Measurements from ENCODE around the gene GALNT3.
A peak's percentile ranks its signal among the peaks of the same experiment; 100 is the strongest.

The GALNT3 gene

DNA sequence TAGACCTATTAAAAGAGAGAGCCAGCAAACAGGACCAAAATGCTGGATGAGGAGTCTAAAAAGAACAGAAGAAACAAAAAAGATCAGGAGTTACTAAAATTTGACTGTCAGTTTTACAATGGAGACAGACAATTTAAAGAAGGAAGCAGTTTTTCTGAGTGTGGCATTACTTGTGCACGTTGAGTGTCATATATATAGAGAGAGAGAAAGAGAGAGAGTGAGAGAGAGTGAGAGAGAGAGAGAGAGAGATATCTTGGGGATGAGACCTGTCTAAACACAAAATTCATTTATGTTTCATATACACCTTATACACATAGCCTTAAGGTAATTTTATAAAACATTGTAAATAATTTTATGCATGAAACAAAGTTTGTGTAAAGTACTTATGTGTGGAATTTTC is 2.1 kb upstream of the GALNT3 start:
- DNase-seq (ENCODE audit: low spot score), result no peak

DNA sequence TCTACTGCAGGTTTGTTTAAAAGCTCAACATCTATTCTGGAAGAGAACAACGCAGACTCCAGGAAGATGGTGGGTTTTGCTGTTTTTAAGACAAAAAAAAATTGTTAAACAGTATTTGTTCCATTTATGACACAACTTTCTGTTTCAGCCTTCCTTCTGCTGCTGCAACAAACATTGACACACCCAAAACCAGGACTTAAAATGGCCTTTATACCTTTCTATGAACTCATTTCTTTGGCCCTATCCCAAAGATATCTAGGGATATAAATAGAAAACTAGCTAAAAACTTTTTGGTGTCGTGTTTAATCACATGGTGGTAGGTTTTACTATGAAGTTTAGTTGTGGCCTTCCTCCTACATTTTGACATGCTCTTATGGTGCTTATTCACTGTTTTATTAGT is 964 bp upstream of the GALNT3 start:
- DNase-seq (ENCODE audit: low spot score), result no peak

- DNase-seq (ENCODE audit: low spot score), result no peak
These were observed 485 bp upstream of the GALNT3 start for GRCh38 chr2:165794536-165794928.

DNA sequence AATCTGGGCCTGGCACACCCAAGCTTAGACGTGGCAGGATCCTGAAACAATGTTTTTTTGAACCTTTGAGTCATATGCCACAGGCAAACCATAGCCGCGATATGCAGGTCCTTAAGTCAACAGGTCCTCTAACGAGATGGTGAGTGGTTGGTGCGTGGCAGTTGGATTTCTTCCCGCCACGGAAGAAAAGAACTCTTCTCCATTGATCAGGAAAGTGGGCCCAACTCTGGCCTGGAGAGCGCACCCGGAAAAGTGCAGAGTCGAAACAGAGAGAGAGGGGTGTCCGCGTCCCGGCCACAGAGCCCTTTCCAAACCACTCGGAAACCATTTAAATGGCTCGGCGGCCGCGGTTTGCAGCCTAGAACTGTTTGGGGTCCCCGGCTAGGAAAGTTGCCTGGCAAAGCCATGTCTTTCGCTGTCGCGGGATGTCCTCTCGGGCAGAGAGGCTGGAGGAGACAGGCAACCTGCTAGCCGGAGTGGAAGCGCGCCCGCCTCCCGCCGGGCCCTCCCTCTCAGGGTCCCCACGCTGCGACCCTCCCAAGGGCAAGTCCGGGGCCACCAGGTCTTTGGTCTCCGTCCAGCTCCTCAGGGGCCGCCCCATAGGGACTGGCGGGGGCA is 777 bp downstream of the GALNT3 start:
- no peak for DNase-seq (ENCODE audit: low spot score)

DNA sequence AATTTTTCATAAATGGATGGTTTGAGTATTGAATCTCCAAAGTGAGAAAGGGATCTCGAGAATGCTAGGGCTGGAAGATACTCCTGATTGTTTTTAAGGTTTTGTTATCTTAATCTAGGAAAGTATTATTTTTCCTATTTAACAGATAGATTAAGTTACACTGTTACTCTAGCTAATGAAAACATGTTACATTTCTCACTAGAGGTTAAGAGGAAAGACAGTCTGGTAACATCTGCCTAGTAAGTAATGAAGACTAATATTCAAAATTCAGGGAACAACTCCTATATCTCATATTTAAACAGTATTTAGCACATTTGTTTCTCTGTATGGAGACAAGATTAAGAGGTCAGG is 2.0 kb downstream of the GALNT3 start:
- no peak for DNase-seq (ENCODE audit: low spot score)

DNA sequence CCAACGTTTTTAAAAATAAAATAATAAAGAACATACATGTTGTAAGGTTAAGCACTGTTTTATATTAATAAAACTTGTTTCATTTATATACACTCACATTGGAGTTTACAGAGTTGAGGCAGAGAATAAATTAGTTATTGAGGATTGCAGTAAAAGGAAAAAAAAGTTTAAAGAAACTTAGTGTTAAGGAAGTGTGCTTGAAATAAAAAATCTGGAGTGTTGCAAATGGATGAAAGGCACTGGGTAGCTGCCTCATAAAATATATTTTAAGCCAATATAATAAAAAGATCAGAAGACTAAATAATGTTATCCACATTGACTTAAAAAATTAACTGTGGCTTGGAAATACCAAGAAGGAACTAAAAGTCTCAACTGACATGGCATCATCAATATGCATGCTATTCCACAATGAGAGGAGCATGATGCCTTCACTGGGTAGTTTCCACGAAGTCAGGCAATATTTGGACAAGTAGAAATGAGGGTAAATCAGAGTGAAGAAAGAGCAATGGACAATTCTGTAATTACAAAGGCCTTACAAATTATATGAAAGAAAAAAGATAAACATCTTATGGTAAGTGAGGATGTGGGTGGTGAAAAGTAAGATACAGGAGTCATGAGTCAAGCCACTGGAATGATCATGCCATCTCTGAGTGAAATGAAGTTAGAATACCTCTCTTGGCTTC is 2.5 kb downstream of the GALNT3 start:
- DNase-seq (ENCODE audit: low spot score), result peak; percentile 44

DNA sequence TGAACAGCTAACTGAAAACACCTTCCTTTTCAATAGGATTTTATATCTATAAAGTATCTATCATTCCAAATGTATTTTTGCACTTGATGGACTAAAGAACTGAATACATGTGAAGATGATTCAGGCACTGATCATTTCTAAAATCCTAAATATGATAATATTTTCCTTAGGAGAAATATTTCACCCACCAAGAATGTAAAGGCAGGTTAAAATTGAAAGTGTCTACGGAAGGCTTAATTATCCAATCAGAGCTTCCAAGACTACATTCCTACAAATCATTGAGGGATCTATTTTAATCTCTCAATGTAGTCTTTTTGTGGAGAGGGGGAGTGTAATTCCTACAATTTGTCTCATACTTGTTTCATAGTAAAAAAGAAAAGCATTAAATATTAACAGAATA is 3.6 kb downstream of the GALNT3 start:
- no peak for DNase-seq (ENCODE audit: low spot score)

DNA sequence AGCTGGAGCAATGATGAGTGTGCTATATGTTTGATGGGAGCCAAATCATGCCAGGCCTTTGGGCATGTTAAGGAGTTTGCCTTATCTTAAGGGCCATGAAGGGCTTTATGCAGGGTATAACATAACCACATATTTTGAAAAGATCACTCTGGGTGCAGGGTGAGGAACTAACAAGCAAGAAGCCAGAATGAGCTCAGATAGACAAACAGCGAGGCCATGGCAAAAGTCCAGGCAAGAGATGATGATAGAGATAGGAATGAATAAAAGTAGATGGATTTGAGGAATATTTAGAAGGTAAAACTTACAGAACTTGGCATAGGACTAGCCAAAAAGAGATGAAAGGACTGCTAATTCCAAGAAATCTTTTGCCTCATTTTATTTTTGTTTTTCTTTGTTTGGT is 6.7 kb downstream of the GALNT3 start:
- DNase-seq (ENCODE audit: low spot score), result no peak

- DNase-seq (ENCODE audit: low spot score), result no peak
These were observed 14.3 kb downstream of the GALNT3 start for GRCh38 chr2:165779706-165780105.

DNA sequence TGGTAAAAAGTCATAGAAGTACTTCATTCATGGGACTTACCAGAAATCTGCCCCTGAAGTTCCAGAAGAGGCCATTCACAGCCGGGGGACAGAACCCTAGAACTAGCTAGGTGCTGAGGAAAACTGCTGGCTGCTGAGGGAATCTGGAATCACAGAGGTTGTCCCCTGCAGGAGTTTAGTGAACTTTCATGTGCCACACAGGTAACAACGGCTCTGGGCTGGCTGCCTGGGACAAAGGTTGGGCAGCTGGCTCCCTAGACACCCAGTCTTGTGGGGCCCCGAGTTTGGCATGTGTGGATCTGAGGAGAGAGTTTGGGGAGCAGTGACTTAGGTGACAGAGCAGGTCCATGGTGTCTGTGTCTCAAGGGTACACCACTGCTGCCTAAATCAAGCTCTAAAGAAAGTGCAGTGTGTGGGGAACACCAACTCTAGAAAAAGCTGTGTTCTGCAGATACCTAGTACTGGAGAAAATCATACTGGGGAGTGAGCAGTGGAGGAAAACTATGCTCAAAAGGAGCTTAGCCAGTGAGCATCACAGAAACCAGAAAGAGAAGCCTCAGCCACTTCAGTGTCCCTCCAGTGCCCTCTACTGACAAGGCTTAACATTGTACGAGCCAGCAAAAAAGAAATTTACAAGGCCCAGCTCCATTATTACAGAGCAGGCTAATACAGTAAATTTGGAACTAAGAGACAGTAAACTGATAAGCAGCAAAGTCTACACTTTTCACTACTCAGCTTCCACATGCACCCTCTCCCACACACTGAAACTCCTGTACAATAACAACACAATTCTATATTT is 15.2 kb downstream of the GALNT3 start:
- DNase-seq (ENCODE audit: low spot score), result no peak

DNA sequence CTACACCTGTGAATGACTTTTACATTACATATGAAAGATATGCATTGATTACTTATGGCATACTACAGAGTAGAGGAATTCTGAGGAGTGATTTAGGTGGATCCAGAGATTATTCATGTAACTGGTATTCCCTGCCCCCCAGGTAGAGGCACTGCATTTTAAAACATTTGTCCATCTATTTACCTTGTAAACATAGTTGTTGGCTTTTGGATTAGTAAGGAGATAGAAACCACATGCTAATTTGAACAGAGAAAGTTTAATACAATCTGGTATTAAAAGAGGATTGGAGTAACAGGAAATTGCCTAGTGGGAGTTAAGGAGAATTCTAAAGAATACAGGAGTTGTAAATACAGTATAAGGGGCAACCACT is 15.9 kb downstream of the GALNT3 start:
- DNase-seq (ENCODE audit: low spot score), result no peak

GRCh38 chr2:165777522-165778186 is 16.4 kb downstream of the GALNT3 start:
- no peak for DNase-seq (ENCODE audit: low spot score)

DNA sequence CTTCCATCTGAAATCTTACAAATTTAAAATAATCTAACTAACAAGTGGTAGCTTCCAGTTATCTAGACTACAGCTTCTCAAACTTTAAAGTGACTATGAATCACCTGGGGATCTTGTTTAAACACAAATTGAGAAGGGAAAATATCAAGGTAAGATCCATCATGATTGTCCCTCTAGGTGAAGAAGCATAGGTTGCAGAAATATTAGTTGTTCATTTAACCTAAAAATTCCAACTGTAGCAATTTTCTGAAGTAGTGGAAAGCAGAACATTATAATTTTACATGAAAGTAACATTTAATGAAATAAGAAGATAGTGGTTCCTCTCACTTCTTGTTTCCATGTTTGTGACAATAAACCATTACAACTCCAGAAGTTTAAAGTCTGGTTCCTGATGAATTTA is 17.3 kb downstream of the GALNT3 start:
- DNase-seq (ENCODE audit: low spot score), result no peak

GRCh38 chr2:165776013-165776412 is 18.0 kb downstream of the GALNT3 start:
- DNase-seq (ENCODE audit: low spot score), result no peak

DNA sequence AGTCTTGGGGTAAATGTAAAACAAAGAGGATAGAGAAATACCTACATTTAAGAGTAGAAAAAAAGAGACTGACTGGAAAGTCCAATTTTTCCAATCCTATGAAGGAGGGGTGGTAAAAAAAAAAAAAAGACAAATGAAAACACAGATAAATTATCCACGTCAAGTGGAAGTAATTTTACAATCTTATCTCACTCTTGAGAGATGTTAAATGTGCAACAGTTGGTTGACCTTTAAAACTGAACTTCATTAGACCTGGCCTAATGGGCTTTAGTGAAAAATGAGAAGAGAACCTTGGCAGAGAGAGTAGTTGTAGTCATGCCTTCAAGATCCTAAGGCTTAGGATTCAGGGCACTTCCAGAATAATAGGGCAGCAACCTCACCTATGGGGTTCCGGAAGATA is 20.4 kb downstream of the GALNT3 start:
- no peak for DNase-seq (ENCODE audit: low spot score)

GRCh38 chr2:165772183-165772582 is 21.9 kb downstream of the GALNT3 start:
- DNase-seq (ENCODE audit: low spot score), result no peak

- no peak for DNase-seq (ENCODE audit: low spot score)
These were observed 27.6 kb downstream of the GALNT3 start for GRCh38 chr2:165766326-165766927.

DNA sequence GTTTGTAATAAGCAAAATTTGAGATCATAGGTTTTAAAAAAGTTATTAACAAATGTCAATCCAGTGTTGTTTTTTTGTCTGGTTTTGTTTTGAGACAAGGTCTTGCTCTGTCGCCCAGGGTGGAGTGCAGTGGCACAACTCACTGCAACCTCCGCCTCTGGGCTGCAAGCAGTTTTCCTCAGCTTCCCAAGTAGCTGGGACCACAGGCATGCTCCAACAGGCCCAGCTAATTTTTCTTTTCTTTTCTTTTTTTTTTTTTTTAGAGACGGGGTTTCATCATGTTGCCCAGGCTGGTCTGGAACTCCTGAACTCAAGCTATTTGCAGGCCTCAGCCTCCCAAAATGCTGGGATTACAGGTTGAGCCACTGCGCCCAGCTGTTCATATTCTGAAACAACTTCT is 31.3 kb downstream of the GALNT3 start:
- no peak for DNase-seq (ENCODE audit: low spot score)

GRCh38 chr2:165757906-165758675 is 36.0 kb downstream of the GALNT3 start:
- peak; percentile 38 for DNase-seq (ENCODE audit: low spot score)

DNA sequence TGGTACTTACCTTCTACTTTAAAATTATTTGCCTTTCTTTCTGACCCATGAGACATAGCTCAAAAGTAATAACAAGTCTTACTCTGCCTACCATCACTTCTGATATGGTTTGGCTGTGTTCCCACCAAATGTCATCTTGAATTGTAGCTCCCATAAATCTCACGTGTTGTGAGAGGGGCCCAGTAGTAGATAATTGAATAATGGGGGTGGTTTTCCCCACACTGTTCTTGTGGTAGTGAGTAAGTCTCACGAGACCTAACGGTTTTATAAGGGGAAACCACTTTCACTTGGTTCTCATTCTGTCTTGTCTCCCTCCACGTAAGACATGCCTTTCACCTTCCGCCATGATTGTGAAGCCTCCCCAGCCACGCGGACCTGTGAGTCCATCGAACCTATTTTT is 47.5 kb downstream of the GALNT3 start:
- DNase-seq (ENCODE audit: low spot score), result no peak

- DNase-seq (ENCODE audit: low spot score), result no peak
These were observed 48.1 kb downstream of the GALNT3 start for GRCh38 chr2:165745916-165746315.

DNA sequence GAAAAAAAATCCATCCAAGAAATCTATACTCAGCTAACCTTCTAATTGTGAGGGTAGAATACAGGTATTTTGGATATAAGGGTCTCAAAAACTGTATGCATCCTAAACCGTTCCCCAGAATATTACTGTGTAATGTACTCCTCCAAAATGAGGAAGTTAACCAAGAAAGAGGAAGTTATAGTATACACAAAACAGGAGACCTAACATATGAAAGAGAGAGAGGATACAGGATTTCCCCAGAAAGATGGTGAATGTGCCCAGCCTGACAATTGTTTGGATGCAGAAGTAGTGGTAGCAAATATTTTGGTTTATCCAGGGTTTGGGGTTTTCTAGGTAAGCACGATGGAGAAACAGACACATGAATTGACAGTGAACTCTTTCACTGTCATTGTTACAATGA is 50.6 kb downstream of the GALNT3 start:
- no peak for DNase-seq (ENCODE audit: low spot score)
